HG03139 (cell line): Measurements from ENCODE around the gene OSBP2.

ENCODE experiments used
- ATAC-seq: cut with Tn5 transposase; IDR thresholded peaks from one replicate; pipeline ENCODE4 v1.9.1; 2021; ENCODE audit not compliant: unreplicated experiment

Gene OSBP2

DNA sequence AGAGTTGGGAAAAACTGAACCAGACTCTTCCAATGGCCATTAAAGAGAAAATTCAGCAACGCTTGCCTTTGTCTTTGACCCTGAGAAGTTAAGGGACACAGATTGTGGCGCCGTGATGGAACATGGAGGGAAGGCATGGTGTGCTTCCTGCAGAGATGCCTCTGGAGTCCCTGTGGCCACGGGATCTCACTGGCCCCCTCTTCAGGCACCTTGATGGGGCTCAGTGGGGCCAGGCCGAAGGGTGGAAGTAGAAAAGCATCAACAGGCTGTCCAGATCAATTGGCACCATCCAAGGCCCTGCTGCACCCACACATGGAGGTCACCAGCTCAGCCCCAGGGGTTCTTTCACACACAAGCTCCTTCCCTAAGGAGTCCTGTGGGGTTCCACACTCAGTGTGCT lies 231.0 kb downstream of the OSBP2 start:
- no peak for ATAC-seq

DNA sequence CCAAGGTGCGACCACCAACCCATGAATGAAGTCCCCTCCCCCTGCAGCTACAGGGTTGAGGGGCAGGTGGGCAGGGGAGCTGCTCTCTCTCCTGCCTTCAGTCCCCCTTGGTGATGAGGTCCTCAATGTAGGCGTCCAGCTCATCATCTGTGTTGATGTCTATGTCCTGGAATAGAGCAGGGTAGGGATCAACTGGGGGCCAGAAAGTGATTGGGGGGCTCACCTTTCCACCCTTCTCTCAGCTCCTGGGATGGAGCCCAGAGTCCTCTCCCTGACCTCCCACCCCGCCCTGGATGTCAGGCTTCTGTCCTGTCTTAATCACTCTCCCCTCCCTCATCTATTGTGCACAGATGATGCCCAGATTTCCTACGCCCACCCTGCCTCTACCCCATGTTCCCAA lies 232.0 kb downstream of the OSBP2 start:
- ATAC-seq, result no peak

DNA sequence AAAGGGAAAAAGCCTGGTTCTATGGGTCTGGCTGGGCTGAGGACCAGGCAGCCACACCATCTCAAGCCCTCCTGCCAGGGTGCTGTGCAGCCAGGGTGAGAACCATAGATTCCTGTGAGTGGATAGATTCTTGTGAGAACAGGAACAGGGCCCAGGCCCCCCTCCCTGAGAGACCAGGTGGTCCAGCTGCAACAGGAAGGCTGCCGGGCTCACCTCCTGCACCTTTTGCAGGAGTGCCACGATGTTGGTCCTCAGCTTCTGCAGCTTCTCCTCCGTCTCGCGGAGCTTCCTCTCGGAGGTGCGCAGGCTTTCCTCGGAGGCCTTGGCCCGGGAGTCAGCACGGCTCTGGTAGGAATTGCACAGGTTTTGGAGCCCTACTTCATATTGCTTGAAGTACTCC lies 233.1 kb downstream of the OSBP2 start:
- no peak for ATAC-seq

DNA sequence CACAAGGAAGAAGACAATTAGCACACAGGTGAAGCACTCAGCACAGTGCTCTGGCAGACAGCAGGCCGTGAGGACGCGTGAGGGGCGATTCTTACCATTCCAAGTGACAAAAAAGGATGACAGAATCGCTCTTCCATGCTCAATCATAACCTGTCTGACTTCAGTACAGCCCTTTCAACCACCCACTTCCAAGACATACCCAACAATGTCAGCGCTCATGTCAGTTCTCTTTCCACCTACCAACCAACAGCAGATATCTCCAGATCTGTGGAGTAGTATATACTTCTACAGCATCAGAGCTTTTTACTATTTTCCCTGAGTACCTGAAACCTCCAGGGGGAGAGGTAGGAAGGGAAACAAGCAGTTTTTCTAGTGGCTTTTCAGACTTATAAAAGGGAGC lies 233.7 kb downstream of the OSBP2 start:
- no peak for ATAC-seq

DNA sequence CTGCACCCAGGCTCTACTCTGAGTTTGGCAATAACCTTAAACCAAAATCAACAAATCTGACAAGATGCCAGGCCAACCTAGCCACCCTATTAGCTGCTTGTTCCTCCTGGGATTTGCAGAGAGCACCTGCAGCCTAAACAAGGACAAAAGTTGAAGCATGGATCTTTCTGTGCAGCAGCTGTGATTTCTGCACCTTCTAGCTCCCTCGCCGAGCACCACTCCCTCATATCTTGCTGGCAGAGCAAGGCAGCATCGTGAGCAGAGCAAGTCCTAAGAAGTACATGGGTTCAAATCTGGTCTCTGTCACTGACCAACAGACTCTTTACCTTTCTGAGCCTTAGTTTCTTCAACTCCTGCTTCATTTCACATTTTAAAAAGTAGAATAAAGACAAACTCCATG lies 235.6 kb downstream of the OSBP2 start:
- no peak for ATAC-seq

DNA sequence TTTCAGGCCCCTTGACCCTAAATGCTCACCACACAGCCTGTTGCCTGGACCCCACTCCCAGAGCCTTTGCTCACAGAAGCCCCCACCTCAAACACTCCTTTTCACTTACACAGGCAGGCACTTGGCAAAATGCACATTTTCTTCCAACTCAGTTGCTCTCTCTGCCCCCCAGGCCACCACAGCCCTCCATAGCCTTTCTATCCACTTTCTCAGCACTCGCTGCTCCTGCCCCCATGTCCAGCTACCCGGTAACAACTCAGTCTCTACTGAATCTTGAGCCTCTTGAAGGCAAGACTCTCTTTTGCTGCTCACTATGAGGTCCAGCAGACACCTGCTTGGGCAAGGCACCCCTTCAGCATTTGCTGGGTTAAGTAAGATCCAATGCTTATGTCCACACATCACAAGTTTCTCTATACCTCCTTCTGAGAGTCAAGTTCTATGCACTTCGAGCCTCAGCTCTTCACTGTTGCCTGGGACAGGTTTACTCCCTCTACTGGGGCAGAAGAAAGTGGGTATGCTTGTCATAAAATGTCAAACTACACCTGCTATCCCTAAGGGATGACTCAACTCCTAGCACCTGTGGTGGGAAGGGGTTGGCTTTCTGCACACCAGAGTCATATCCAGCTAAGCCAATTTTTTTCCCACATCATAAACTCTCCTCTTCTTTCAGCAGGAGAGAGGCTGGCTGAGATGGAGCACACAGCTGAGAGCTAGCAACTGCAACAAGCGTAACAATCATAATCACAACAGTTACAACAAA lies 237.0 kb downstream of the OSBP2 start:
- no peak for ATAC-seq

DNA sequence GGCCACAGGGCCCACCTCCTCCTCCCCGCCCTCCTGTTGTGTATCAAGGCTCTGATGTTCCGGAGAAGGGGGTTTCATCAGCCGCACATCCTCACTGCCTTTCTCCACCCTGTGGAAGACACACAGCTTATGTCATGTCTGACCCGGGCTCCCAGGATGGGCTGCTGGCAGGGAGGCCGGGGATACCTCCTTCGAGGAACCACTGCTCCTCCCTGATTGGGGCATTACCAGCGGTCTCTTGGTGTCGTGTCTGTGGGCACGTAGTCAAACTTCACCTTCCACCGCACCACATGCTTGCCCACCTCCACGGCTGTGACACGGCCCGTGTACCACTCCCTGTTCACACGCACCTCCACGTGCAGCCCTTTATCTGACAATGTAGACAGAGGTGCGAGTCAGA lies 238.0 kb downstream of the OSBP2 start:
- no peak for ATAC-seq

DNA sequence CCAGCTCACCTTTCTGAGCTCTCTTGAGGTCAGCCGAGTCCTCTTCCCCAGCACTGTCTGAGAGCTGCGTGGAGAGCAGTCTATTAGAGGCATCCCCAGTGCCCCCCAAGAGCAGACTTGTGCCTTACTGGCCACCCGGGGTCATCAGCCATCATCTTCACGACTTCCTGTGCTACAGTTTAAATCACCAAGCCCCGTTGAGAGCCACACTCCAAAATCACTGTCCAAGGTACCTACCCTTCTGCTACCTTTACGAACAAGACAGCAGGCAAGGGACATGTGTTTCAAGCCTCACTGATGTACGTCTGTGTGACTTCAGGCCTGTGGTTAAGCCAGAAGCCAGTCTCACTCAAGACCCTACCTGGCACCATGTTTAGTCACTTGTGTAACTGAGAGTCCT lies 238.8 kb downstream of the OSBP2 start:
- no peak for ATAC-seq

DNA sequence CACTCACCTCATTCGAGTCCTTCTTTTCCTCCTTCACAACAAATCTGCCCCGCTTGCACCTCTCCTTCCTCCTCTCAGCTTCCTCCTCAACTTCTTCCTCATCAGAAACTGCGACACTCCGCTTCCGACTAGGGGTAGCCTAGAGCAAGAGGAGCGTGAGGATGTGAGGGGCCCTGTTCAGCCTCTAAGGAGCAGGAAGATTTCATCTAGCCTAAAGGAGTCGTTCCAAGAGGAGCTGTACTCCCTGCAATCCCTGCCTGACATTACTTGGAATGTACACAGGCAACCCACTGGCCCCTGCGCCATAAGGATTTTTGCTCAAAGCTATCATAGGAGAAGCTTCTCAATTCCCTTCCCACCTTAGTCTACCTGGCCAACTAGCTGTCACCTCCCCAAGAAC lies 239.4 kb downstream of the OSBP2 start:
- no peak for ATAC-seq

DNA sequence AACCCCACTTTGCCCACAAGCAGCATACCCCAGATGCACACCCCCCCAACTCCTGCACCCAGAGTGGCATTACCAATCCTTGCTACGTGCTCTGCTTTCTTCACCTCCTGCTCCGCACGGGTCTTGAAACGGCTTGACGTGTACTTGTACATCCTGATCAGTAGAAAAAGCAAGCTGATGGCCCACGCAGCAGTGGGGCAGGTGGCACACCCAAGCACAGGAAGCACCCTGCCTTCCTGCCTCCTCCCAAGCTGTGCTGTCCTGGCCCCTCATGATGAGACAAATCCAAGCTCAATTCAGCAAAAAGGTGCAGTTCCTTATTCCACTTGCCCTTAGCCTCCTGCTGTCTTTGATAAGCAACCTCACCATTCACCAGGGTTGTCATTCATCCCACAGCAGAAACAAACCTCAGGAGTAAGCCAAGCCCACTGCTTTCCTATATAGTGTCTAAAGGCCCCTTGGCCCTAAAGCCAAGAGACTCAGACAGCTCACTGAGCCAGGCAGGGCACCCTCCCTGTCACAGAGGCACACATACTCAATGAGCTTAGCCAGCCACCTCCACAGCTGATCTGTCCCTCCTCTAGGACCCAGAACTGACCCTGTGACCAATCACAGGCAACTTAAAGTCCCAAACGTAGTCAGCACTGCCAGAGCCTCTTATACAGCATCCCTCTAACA lies 246.2 kb downstream of the OSBP2 start:
- ATAC-seq, result no peak

DNA sequence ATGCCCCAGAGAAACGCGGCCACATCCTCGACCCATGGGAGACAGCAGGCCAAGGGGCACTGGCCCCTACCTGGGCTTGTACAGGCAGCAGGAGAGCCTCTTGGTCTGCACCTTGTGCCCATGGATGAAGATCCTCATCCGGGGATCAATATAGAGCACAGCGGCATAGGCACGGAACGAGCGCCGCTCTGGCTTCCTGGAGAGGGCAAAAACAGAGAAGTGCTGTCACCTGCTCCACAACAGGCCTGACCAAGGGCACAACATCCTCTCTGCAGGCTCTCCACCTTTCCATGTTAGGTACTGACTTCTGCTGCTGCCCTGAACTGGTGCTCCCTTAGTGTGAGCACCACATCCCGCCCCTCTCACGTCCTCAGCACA lies 246.7 kb downstream of the OSBP2 start:
- no peak for ATAC-seq

DNA sequence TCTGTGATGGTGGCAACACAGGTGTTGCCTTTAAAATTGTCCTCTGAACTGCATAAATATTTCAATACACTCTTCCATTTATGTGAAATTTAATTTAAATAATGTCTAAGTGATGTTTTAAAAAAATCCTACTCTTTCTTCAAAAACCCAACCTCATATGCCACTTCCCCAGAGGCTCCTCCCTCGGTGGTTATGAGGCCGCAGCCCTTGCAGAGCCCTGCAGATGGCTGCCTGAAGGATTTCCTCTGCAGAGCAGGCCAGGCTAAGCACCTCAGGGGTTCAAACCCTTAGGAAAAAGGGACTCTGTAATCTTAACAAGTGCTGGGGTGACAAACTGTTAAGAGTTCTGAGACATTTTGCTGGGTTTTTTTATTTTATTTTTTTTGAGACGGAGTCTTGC lies 248.7 kb downstream of the OSBP2 start:
- no peak for ATAC-seq

DNA sequence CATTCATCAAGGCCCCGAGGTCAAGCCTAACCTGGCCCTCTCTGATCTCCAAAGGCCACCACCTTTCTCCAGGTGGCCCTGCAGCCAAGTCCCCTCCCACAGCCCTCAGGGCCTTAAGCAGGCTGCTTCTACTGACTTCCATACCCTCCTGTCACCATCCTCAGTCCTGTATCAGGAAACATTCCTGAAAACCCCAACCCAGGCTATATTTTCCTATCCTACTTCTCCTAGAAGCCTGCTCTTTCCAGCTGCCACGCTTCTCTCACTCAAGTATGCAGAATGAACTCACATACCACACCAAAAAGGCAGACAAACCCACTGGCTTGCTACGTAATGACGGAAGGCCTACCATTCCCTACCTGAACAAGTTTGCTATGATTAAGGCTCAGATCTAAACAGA lies 250.3 kb downstream of the OSBP2 start:
- ATAC-seq, result no peak

DNA sequence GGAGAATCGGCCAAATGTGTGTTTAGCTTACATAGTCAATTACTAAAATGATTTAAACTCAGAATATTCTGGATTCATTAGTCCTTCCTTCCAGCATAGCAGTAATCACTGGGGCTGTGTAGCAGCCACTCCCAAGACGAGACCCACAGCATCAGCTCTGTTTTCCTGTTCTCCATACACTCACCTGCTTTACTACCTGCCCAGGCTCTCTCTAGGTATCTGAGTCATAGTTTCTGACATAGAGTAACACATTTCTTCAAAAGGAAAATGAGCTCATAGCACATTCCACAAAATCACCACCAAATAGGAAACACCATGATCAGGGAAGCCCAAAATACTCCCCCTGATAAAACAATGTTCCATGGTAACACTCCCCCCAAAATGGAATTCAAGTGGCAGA lies 251.0 kb downstream of the OSBP2 start:
- no peak for ATAC-seq

DNA sequence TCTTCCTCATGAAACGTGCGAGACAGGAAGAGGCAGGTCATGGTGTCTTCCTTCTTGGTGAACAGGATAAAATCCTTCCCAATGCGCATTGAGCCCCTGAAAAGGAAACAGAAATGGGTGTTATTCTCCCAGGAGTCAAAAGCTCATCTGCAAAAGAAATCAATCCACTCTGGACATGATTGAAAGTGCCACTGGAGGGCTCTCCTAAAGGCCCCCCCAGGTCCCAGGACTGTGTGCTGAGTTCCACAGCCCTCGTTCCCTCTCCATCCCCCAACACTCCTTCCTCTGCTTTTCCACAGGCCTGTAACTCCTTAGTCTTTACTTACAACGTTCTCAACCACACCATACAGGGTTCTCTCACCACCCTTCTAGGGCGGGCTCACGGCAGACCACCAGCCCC lies 251.7 kb downstream of the OSBP2 start:
- ATAC-seq, result no peak

DNA sequence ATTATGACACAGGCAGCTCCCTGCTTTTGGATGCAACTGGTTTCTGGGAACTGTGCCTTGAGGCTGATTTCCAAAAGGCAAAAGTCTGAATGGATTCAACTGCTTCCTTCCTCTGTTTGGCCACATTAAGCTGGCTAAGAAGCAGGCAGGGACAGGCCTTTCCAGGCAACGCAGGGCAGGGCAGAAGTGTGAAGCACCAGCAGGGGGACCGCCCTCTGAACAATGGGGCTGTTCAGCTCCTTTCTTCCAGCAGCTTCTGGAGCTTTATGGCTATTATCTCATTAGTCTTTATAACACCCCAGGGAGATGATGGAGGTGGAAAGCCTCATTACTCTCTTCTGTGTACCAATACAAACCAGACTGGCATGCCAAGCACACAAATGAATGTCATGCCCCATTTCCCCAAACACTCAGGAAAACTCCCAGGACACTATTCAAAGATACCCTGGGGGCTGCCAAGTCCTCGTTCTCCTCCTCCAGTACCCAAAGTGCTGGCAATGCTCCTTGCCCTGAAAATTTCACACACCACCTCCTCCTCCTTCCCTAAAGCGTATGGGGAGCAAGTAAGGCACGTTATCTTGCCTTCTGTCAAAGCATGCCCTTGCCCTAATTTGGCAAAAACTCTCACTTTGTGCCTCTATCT lies 252.6 kb downstream of the OSBP2 start:
- no peak for ATAC-seq

DNA sequence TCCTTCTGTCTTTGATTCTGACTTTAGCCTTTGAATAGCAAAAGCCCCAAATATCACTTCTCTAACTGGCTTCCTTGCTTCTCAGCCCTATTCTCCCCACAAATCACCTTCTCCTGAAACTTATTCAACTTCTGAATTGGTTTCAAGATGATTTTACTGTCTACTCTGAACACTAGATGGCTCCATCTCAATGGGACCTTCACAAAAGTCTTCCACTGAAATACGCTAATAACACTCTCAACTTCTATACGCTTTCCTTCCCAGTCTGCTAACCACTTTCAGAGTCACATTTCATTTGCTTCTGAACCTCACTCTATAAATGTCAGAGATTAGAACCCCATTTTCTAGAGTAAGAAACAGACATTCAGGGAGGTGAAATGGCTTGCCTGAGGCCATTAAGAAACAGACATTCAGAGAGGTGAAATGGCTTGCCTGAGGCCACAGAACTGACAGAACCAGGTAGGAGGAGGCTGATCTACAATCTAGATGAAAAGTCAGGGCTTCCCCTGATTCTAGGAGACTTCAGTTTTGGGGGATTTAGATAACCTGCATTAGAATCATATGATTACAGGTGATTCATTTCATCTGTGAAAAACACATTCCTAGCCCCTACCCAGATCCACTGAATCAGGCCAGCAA lies 253.3 kb downstream of the OSBP2 start:
- ATAC-seq, result no peak

DNA sequence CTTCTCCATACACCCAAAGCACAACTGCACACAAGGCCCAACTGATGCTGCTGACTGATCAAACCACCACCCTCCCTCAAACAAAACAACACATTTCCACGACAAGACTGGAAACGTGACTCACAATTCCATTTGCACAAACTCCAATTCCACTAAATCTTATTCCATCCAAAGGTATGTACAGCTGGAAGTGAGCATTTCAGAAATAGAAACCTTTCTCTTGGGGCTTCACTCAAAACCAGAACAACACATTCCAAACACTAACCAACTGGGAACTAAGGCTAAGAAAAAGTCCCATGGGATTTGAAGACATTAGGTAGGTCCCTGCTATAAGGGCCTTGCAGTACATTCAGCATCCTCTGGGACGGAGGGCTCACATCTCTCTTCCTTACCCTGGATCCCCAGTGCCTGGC lies 254.3 kb downstream of the OSBP2 start:
- ATAC-seq, result no peak

DNA sequence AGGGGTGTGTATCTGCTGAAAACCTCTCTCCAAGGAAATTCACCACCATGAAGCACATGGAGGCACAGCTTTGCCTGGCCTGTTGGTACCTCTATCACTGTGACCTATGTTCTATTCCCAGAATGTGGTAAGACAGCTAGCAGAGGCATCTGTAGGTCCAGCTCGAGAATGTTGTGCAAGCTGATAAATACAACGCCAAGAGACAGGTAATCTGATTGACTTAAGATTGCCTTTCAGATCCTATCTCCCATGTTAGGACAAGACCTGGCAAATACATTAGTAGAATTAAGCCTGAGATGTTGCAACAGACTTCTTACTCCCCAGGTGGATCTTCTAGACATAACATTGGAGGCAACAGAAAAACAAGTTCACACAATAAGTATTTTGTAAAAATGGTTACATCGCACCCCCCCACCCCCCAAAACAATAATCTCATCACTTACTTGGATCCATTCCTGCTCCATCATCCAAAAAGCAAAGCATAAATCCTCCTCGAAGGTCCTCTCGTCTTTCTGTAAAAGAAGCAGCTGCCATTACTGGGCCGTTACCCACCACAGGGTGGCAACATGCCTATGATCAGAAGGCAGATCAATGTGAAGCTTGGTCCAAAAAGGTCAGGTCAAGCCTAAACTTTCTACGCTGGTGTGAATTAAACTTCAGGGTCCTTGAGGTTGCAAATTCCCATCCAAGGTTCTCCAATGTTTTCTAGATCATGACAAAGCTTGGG lies 255.4 kb downstream of the OSBP2 start:
- ATAC-seq, result no peak

DNA sequence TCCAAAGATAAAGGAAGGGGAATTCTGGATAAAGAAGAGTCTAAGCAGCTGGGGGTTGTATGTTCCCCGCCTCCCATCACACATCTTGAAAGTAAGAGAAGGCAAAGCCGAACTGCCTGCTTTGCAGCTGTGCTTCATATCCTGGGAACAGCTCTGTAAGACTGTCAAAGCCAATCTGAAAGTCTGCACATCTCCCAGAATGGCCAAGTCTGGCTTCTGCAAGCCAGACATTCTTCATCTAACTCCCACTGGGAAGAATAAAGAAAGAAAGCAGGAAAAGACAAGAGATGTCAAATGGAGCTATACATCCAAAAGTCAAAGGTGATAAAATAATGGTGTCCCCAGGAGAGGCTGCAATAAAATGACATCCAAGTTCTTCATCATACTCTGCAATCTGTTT lies 258.5 kb downstream of the OSBP2 start:
- ATAC-seq, result no peak

DNA sequence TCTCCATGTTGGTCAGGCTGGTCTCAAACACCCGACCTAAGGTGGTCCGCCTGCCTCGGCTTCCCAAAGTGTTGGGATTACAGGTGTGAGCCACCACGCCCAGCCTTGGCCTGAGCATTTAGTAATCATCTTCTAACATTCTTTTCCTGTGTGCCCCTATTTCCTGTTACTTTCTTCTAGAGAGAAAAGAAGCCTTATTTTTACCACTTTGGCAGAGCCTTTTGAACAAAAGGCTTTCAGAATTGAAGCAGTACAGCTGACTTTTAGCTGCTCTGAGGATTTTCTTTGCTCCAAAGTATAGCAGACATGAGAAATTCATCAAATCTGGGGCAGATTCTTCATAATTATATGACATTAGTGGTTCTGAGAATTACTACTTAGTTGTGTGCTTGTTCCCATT lies 260.5 kb downstream of the OSBP2 start:
- no peak for ATAC-seq
